Peyer's patch (tissue), 4 donors: Measurements from ENCODE around the gene TRAF6.

Experiments
- CTCF ChIP-seq, 6 experiments: fragments of 450-650 bp in 4 of 6; fragments of 200-600 bp in 2 of 6; sonication (generic) in 1 of 6; IDR thresholded peaks; one replicate each; pipeline ENCODE4 v1.5.1; 2017 to 2019; ENCODE audit warnings: antibody characterized with exemption in 6 of 6, mild to moderate bottlenecking in 3 of 6, moderate library complexity in 1 of 6
- POLR2A ChIP-seq, 2 donors: fragments of 450-650 bp; IDR thresholded peaks; one replicate each; pipeline ENCODE4 v1.5.1; 2017; ENCODE audit warnings: antibody characterized with exemption in 2 of 2, mild to moderate bottlenecking in 2 of 2, moderate library complexity in 2 of 2

GRCh38 chr11:36452961-36453360 is 57.1 kb downstream of the TRAF6 start:
- no peak for TF ChIP-seq CTCF (IDR thresholded peaks at IDR 0.05)
- no peak for TF ChIP-seq POLR2A (IDR thresholded peaks at IDR 0.05)
